Activated T-helper 2 cell treated with anti-CD3 and anti-CD28 coated beads, Interferon-gamma antibody, Interleukin-2, Interleukin-4, amounts not matched to agents 10 μg/mL and 5 μg/mL and 100 μg/mL, durations not matched to agents 14 hours and 24 hours and 36 hours (primary cell): ENCODE measurements around the gene VWA5A. TPM values are rescaled to one million over a fixed set of nuclear protein-coding genes. Genes with fewer than 3 reads are reported as not detected.
"Not testable (repeated sequence)": the region's sequence is repeated elsewhere in the genome, so short reads cannot be mapped to it uniquely, and the experiment has no call there.

Source experiments
- DNase-seq: peaks from one replicate; pipeline ENCODE4 v3.0.0; 2021; ENCODE audit warnings: low spot score
- H3K27ac Mint-ChIP-seq: one replicate; pipeline ENCODE4 v1.8.0; 2021; ENCODE audit warnings: mixed read lengths
- H3K27me3 Mint-ChIP-seq: one replicate; pipeline ENCODE4 v1.8.0; 2021; ENCODE audit warnings: low read depth, mixed read lengths
- H3K36me3 Mint-ChIP-seq: one replicate; pipeline ENCODE4 v1.8.0; 2021; ENCODE audit warnings: low read depth, mixed read lengths
- H3K4me1 Mint-ChIP-seq: one replicate; pipeline ENCODE4 v1.8.0; 2021; ENCODE audit warnings: low read depth, mixed read lengths
- H3K4me3 Mint-ChIP-seq: one replicate; pipeline ENCODE4 v1.8.0; 2021; ENCODE audit warnings: low read depth, mild to moderate bottlenecking, moderate library complexity, mixed read lengths
- H3K9me3 Mint-ChIP-seq: one replicate; pipeline ENCODE4 v1.8.0; 2021; ENCODE audit warnings: mixed read lengths
- intact Hi-C: fragments of 100-400 bp; cut with micrococcal nuclease; formaldehyde crosslinking; loops from one replicate; pipeline ENCODE4 v1.15.1; 2023
- total RNA-seq: library from RNA; stranded (reverse); gene quantifications from 2 replicates; pipeline ENCODE4 v1.2.3, GENCODE V29; 2022

The VWA5A gene
- total RNA-seq, 1 donor from 2014 or later = 4.6 TPM

DNA sequence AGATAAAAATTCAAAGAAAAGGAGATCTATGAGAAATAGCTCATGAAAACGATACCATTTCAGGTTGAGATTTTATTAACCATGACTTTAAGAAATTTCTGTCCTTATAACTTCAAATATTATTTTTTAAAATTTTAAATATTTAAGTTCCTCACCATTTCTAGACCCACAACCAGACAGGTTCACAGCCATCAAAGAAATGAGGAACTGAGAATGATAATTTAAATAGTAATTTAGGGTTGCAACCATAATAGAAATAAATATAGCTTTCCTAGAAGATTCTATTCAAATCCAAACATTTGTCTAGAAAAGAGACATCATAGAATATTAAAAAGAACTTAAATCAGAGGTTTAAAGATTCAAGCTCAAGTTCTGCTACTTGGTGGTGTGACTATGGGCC lies 5.9 kb upstream of the VWA5A start:
- peaks cover 3% of the 10 kb centered on the region for H3K4me1 Mint-ChIP-seq

GRCh38 chr11:124110201-124110600 lies 5.0 kb upstream of the VWA5A start:
- DNase-seq = no peak
- intact Hi-C loops = no loop called here
- Mint-ChIP-seq H3K4me1 (peaks cover 9% of the 10 kb centered on the region), H3K27me3 (peaks cover 35% of the 10 kb centered on the region), H3K4me3 (no peak overlapping the region), H3K36me3 (no peaks in the 10 kb centered on the region), H3K9me3 (no peaks in the 10 kb centered on the region), H3K27ac (no peak overlapping the region)

More for the DNA sequence above, 5.9 kb upstream of the VWA5A start:
- H3K9me3 Mint-ChIP-seq = no peaks in the 10 kb centered on the region
- no peak overlapping the region for H3K4me3 Mint-ChIP-seq
- no peak for DNase-seq
- intact Hi-C loops = loop anchor here (2.0 kb wide), 1 partner anchor 85 kb away; no protein-coding TSS in a partner anchor
- no peaks in the 10 kb centered on the region for H3K36me3 Mint-ChIP-seq
- peaks cover 40% of the 10 kb centered on the region for H3K27me3 Mint-ChIP-seq
- no peak overlapping the region for H3K27ac Mint-ChIP-seq

DNA sequence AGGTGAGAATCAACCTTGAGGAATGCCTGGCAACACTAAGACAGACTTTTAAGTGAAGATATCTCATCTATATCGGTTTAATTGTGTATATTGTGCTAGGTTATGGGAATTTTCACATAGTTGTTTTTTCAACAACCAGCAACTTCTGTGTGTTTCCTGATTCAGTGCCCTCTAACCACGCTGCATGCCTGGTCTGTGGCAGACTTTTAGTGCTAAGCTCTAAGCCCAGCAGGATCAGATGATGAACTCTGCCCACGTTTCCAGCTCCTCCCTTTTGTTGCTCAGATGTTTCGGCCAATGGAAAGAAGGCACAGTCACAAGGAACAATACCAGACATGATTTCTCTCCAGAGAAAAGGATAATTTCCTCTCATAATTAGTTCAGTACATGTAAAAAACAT lies 1.4 kb upstream of the VWA5A start:
- H3K4me1 Mint-ChIP-seq = peaks cover 26% of the 10 kb centered on the region
- no peak overlapping the region for H3K27ac Mint-ChIP-seq
- no peaks in the 10 kb centered on the region for H3K9me3 Mint-ChIP-seq
- no peak for DNase-seq
- no peak overlapping the region for H3K4me3 Mint-ChIP-seq
- H3K27me3 Mint-ChIP-seq = peaks cover 19% of the 10 kb centered on the region
- H3K36me3 Mint-ChIP-seq = peaks cover 4% of the 10 kb centered on the region
- intact Hi-C loops = loop anchor here (2.0 kb wide), 1 partner anchor 43 kb away; no protein-coding TSS in a partner anchor

- peaks cover 26% of the 10 kb centered on the region for H3K4me1 Mint-ChIP-seq
- no peaks in the 10 kb centered on the region for H3K9me3 Mint-ChIP-seq
- peak overlapping the region; percentile 86 for H3K4me3 Mint-ChIP-seq
- H3K27ac Mint-ChIP-seq = peak overlapping the region; percentile 67
- intact Hi-C loops = loop anchor here (1.0 to 2.0 kb wide), 2 partner anchors 45 to 160 kb away; no protein-coding TSS in a partner anchor
- H3K27me3 Mint-ChIP-seq = peaks cover 12% of the 10 kb centered on the region
- H3K36me3 Mint-ChIP-seq = peaks cover 13% of the 10 kb centered on the region
- DNase-seq = no peak
Observed at GRCh38 chr11:124115782-124116616, 749 bp downstream of the VWA5A start.

DNA sequence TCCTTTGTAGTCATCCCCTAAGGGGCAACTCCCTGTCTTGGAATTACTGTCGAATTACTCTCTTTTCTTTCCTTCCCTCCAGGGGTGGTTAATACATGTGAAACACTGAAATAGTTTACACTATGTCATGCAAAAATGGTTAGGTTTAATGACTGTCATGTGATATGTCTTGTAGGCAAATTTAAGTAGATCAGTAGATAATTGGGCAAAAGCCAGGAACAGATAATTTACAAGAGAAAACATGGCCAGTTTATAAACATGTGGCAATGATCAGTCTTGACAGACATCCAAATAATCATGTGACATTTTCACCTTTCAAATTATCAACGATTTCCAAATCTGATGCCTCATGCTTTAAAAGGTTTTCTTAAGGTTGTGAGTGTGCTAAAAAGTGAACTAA lies 3.9 kb downstream of the VWA5A start:
- Mint-ChIP-seq H3K9me3 (no peaks in the 10 kb centered on the region), H3K36me3 (peaks cover 22% of the 10 kb centered on the region), H3K27me3 (no peaks in the 10 kb centered on the region), H3K4me3 (no peak overlapping the region), H3K27ac (no peak overlapping the region), H3K4me1 (peaks cover 22% of the 10 kb centered on the region)
- no peak for DNase-seq
- intact Hi-C loops = no loop called here

DNA sequence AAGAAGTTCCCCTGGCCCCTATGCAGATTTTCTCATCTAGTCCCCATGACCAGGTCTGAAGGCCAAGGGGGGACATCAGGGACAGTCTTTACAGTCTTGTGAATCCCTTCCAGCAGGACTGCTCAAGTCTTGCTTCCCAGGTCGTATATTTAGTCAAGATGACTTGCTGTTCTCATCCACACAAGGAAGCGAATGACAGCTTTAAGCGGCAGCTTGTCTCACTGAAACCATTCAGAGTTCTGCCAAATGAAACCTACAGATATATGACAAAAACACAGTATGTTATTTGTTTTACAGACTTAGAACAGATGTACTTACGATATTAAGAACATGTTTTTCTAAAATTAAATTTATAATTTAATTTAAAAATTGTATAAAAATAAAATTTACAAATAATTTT lies 5.6 kb downstream of the VWA5A start:
- H3K9me3 Mint-ChIP-seq = no peaks in the 10 kb centered on the region
- H3K4me3 Mint-ChIP-seq = no peak overlapping the region
- peaks cover 9% of the 10 kb centered on the region for H3K4me1 Mint-ChIP-seq
- intact Hi-C loops = no loop called here
- H3K27ac Mint-ChIP-seq = no peak overlapping the region
- no peaks in the 10 kb centered on the region for H3K27me3 Mint-ChIP-seq
- no peak for DNase-seq
- peaks cover 28% of the 10 kb centered on the region for H3K36me3 Mint-ChIP-seq

DNA sequence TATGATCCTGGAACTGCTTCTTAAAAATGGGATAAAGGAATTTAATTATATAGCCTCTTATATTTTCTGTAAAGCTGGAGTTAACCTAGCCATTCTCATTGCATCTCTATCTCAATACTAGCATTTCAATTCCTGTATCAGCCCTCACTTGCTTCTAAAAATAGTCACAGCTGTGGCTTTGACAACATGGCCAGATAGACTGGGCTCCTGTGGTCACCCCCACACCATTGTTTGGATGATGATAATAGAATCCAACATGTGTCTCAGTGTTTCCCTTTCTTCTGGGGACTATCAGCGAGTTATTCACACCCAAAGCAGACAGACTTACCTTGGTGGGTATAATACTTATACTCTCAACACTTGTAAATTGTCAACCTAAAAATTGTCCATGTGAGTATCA lies 6.9 kb downstream of the VWA5A start:
- no peak for DNase-seq
- H3K27me3 Mint-ChIP-seq = no peaks in the 10 kb centered on the region
- peaks cover 4% of the 10 kb centered on the region for H3K4me1 Mint-ChIP-seq
- no peak overlapping the region for H3K4me3 Mint-ChIP-seq
- intact Hi-C loops = no loop called here
- no peak overlapping the region for H3K27ac Mint-ChIP-seq
- H3K9me3 Mint-ChIP-seq = no peaks in the 10 kb centered on the region
- peaks cover 28% of the 10 kb centered on the region for H3K36me3 Mint-ChIP-seq

DNA sequence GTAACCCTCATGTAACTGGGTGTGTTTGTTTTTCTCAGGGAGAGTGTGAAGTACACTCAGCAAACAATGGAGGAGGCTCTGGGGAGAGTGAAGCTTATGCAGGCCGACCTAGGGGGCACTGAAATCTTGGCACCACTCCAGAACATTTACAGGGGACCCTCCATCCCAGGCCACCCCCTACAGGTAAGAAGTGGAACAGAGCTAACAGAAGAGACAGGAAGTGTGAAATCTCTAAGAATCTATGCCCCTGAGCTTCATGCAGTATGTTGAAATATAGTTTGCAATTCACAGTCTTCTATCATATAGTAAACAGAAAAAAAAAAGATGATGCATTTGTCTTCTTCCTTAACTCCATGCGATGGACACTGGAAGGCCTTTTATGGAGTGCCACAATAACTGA lies 8.4 kb downstream of the VWA5A start:
- intact Hi-C loops = no loop called here
- Mint-ChIP-seq H3K4me1 (no peaks in the 10 kb centered on the region), H3K9me3 (no peaks in the 10 kb centered on the region), H3K36me3 (peaks cover 27% of the 10 kb centered on the region), H3K4me3 (no peak overlapping the region), H3K27ac (no peak overlapping the region), H3K27me3 (no peaks in the 10 kb centered on the region)
- DNase-seq = no peak

DNA sequence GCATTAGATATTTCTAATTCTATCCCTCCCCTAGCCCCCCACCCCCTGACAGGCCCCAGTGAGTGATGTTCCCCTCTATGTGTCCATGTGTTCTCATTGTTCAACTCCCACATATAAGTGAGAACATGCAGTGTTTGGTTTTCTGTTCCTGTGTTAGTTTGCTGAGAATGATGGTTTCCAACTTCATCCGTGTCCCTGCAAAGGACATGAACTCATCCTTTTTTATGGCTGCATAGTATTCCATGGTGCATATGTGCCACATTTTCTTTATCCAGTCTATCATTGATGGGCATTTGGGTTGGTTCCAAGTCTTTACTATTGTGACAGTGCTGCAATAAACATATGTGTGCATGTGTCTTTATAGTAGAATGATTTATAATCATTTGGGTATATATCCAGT lies 11.9 kb downstream of the VWA5A start:
- intact Hi-C loops, H3K9me3 Mint-ChIP-seq, H3K4me1 Mint-ChIP-seq, H3K4me3 Mint-ChIP-seq, H3K27ac Mint-ChIP-seq, DNase-seq, H3K27me3 Mint-ChIP-seq: not testable (repeated sequence)
- H3K36me3 Mint-ChIP-seq = peaks cover 15% of the 10 kb centered on the region

DNA sequence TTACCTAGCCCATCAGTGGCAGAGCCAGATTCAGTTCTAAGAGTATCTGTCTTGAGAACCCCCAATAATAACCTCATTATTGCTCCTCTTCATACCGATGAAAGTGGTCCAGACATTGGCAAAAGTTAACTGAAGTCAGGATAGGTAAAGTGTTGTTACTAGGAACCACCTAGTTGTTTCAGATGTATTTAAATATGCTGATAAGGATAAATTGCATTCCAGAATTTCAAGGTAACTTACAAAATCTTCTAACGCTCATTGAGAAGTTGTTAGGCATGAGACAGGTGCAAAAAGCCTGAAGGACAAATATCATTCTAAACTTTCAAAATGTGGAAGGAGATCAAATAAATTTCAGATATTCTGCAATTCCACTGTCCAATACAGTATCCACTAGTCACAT lies 27.8 kb downstream of the VWA5A start:
- no peak overlapping the region for H3K4me3 Mint-ChIP-seq
- no peak overlapping the region for H3K27ac Mint-ChIP-seq
- DNase-seq = no peak
- no peaks in the 10 kb centered on the region for H3K9me3 Mint-ChIP-seq
- intact Hi-C loops = no loop called here
- H3K4me1 Mint-ChIP-seq = no peaks in the 10 kb centered on the region
- no peaks in the 10 kb centered on the region for H3K27me3 Mint-ChIP-seq
- no peaks in the 10 kb centered on the region for H3K36me3 Mint-ChIP-seq

- intact Hi-C loops = no loop called here
- H3K9me3 Mint-ChIP-seq = no peaks in the 10 kb centered on the region
- H3K4me1 Mint-ChIP-seq = no peaks in the 10 kb centered on the region
- no peak overlapping the region for H3K4me3 Mint-ChIP-seq
- no peak for DNase-seq
- H3K27ac Mint-ChIP-seq = no peak overlapping the region
- H3K27me3 Mint-ChIP-seq = no peaks in the 10 kb centered on the region
- no peaks in the 10 kb centered on the region for H3K36me3 Mint-ChIP-seq
Observed at GRCh38 chr11:124147951-124148350, 32.7 kb downstream of the VWA5A start.

- Mint-ChIP-seq H3K4me3 (no peak overlapping the region), H3K27me3 (peaks cover 7% of the 10 kb centered on the region), H3K9me3 (no peaks in the 10 kb centered on the region), H3K36me3 (no peaks in the 10 kb centered on the region), H3K4me1 (no peaks in the 10 kb centered on the region), H3K27ac (no peak overlapping the region)
- DNase-seq = no peak
- intact Hi-C loops = no loop called here
Observed at GRCh38 chr11:124150684-124151083, 35.4 kb downstream of the VWA5A start.

DNA sequence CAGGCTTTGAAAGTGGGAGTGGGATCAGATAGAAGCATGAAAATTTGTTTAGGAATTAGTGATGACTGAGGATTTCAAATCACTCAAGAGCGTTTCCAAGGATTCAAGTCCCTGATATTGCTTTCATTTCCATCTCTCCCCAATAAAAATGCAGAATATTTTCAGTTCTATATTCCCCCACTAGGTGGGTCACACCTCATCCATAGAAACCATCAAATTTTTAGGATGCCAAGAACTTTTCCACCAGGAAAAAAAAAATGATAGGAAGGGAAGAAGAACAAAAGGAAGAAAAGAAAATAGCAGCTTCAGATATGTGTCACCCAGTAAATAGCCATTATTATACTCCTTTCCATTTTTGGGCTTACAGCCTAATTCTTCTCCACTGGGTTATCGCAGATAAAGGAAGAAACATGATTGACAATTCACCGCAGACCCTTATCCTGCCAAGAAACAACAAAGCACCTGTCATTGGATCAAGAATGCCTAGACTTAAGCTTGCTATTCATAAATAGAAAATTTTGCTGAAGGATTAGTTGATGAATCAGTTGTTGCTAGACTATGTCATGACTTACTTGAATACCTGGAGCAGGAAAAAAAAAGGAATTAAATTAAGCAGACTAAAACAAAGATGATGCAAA lies 37.6 kb downstream of the VWA5A start:
- intact Hi-C loops = no loop called here
- Mint-ChIP-seq H3K9me3 (no peaks in the 10 kb centered on the region), H3K27ac (no peak overlapping the region), H3K27me3 (peaks cover 8% of the 10 kb centered on the region), H3K4me3 (no peak overlapping the region), H3K36me3 (no peaks in the 10 kb centered on the region), H3K4me1 (no peaks in the 10 kb centered on the region)
- no peak for DNase-seq
